Nephron (organoid): ENCODE results near the gene DUXB.

ENCODE experiments used
- H3K27ac Mint-ChIP-seq, 3 experiments: 2 replicates each; pipeline ENCODE4 v1.8.0; 2020; ENCODE audit warnings: mixed read lengths in 3 of 3, mild to moderate bottlenecking in 2 of 3, moderate library complexity in 1 of 3
- H3K27me3 Mint-ChIP-seq: 2 replicates; pipeline ENCODE4 v1.8.0; 2021; ENCODE audit warnings: low read depth, mild to moderate bottlenecking, moderate library complexity, mixed read lengths
- H3K36me3 Mint-ChIP-seq: 2 replicates; pipeline ENCODE4 v1.8.0; 2020; ENCODE audit warnings: low read depth, mixed read lengths
- H3K4me1 Mint-ChIP-seq: 2 replicates; pipeline ENCODE4 v1.8.0; 2020; ENCODE audit warnings: mixed read lengths
- H3K4me3 Mint-ChIP-seq, 3 experiments: 2 replicates each; pipeline ENCODE4 v1.8.0; 2020; ENCODE audit warnings: mild to moderate bottlenecking in 3 of 3, mixed read lengths in 3 of 3, moderate library complexity in 2 of 3
- H3K9me3 Mint-ChIP-seq: 2 replicates; pipeline ENCODE4 v1.8.0; 2020; ENCODE audit warnings: mixed read lengths
- TF ChIP-seq, protein P1 (sequence below), 3 experiments: fragments of 200-600 bp; sonication (generic); IDR thresholded peaks; one replicate each; pipeline ENCODE4 v1.5.0; 2021; ENCODE audit warnings: antibody characterized with exemption in 3 of 3; ENCODE audit not compliant: unreplicated experiment in 3 of 3

Gene DUXB

DNA sequence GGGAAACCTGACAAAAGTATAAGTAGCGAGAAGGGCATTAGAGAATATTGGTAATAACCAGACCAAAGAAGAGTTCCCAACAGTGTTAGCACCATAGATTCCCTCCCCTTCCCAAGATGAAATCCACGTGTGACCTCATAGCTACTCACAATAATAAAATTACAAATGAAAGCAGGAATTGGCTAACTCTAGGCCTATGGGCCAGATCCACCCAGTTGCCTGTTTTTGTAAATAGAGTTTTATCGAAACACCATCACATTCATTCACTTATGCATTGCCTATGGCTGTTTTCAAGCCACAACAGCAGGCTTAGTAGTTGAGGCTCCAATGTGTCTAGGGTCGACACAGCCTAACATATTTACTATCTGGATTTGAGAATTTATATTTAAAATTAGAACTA is 17.2 kb upstream of the DUXB start:
- Mint-ChIP-seq H3K4me1 (no peaks in the 10 kb centered on the region), H3K4me3 (no peak overlapping the region), H3K36me3 (peaks cover 4% of the 10 kb centered on the region), H3K27me3 (peaks cover 3% of the 10 kb centered on the region), H3K9me3 (peaks cover 33% of the 10 kb centered on the region), H3K27ac (no peak overlapping the region)
- TF ChIP-seq, protein P1, sequence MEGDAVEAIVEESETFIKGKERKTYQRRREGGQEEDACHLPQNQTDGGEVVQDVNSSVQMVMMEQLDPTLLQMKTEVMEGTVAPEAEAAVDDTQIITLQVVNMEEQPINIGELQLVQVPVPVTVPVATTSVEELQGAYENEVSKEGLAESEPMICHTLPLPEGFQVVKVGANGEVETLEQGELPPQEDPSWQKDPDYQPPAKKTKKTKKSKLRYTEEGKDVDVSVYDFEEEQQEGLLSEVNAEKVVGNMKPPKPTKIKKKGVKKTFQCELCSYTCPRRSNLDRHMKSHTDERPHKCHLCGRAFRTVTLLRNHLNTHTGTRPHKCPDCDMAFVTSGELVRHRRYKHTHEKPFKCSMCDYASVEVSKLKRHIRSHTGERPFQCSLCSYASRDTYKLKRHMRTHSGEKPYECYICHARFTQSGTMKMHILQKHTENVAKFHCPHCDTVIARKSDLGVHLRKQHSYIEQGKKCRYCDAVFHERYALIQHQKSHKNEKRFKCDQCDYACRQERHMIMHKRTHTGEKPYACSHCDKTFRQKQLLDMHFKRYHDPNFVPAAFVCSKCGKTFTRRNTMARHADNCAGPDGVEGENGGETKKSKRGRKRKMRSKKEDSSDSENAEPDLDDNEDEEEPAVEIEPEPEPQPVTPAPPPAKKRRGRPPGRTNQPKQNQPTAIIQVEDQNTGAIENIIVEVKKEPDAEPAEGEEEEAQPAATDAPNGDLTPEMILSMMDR (IDR thresholded peaks at IDR 0.05; ENCODE audit: unreplicated experiment in 3 of 3): no peak

GRCh38 chr16:75714661-75715060 is 13.4 kb upstream of the DUXB start:
- H3K4me3 Mint-ChIP-seq: no peak overlapping the region
- peaks cover 35% of the 10 kb centered on the region for H3K9me3 Mint-ChIP-seq
- H3K4me1 Mint-ChIP-seq: no peaks in the 10 kb centered on the region
- H3K27me3 Mint-ChIP-seq: peaks cover 4% of the 10 kb centered on the region
- no peak overlapping the region for H3K27ac Mint-ChIP-seq
- TF ChIP-seq, protein P1 (IDR thresholded peaks at IDR 0.05; ENCODE audit: unreplicated experiment in 3 of 3): no peak
- H3K36me3 Mint-ChIP-seq: peaks cover 7% of the 10 kb centered on the region

DNA sequence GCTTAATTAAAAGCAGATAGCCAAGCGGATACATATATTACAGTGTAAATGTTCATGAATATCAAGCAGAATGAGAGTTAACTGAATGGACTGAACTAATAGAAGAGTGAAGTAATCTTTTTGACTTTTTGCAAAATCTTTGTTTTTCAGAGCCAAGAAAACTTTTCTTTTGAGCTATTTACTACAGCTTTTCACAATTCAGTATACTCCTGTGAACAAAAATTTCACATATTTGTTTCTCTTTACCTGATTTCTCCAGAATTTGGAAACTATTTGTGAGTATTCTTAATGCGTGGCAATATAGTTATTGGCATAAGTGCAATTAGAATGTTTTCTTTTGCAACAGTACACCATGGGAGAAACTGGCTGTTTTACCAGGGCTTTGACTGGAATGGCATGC is 9.1 kb upstream of the DUXB start:
- Mint-ChIP-seq H3K4me1 (no peaks in the 10 kb centered on the region), H3K9me3 (peaks cover 31% of the 10 kb centered on the region), H3K27ac (no peak overlapping the region), H3K4me3 (no peak overlapping the region), H3K27me3 (peaks cover 4% of the 10 kb centered on the region), H3K36me3 (peaks cover 3% of the 10 kb centered on the region)
- TF ChIP-seq, protein P1 (IDR thresholded peaks at IDR 0.05; ENCODE audit: unreplicated experiment in 3 of 3): no peak

- Mint-ChIP-seq H3K36me3 (no peaks in the 10 kb centered on the region), H3K27ac (no peak overlapping the region), H3K9me3 (peaks cover 8% of the 10 kb centered on the region), H3K4me1 (no peaks in the 10 kb centered on the region), H3K27me3 (no peaks in the 10 kb centered on the region), H3K4me3 (no peak overlapping the region)
- TF ChIP-seq, protein P1 (IDR thresholded peaks at IDR 0.05; ENCODE audit: unreplicated experiment in 3 of 3): no peak
Observed at GRCh38 chr16:75703306-75703705, 2.0 kb upstream of the DUXB start.

DNA sequence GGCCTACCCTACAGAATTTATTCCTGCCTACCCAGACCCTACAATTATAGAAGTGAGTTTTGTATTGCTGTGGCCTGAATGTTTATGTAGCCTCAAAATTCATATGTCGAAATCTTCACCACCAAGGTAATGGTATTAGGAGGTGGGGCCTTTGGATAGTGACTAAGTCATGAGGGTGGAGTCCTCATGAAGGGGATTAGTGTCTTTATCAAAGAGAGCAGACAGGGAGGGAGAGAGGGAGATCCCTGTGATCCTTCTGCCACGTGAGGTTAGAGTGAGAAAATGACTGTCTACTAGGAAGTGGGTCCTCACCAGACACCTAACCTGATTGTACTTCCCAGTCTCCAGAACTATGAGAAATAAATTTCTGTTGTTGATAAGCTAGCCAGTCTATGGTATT is 981 bp upstream of the DUXB start:
- Mint-ChIP-seq H3K9me3 (peaks cover 6% of the 10 kb centered on the region), H3K4me1 (no peaks in the 10 kb centered on the region), H3K27ac (no peak overlapping the region), H3K27me3 (no peaks in the 10 kb centered on the region), H3K36me3 (no peaks in the 10 kb centered on the region), H3K4me3 (no peak overlapping the region)
- TF ChIP-seq, protein P1 (IDR thresholded peaks at IDR 0.05; ENCODE audit: unreplicated experiment in 3 of 3): no peak

DNA sequence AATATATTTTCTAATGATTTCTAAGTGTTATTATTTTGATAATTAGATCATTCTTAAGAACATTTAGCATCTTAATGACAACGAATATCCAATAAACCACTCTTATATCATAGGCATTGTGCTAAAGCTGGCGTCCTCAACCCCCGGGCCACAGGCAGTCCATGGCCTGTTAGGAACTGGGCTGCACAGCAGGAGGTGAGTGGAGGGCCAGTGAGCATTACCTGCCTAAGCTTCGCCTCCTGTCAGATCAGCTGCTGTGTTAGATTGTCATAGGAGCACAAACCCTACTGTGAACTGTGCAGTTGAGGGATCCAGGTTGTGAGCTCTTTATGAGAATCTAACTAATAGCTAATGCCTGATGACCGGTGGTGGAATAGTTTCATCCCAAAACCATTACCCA is 3.7 kb downstream of the DUXB start:
- no peaks in the 10 kb centered on the region for H3K9me3 Mint-ChIP-seq
- no peaks in the 10 kb centered on the region for H3K36me3 Mint-ChIP-seq
- no peak overlapping the region for H3K27ac Mint-ChIP-seq
- no peaks in the 10 kb centered on the region for H3K27me3 Mint-ChIP-seq
- no peaks in the 10 kb centered on the region for H3K4me1 Mint-ChIP-seq
- TF ChIP-seq, protein P1 (IDR thresholded peaks at IDR 0.05; ENCODE audit: unreplicated experiment in 3 of 3): no peak
- no peak overlapping the region for H3K4me3 Mint-ChIP-seq
